Transverse colon (tissue), 4 donors: ENCODE data around the gene TNNT2. TPM values are rescaled to one million over a fixed set of nuclear protein-coding genes. Genes with fewer than 3 reads are reported as not detected.

Source experiments
- DNase-seq: peaks from one replicate; pipeline ENCODE4 v3.0.0-alpha.2; 2019
- H3K27ac ChIP-seq, 4 donors: fragments of 200-600 bp; sonication (generic); 2 replicates each; pipeline ENCODE4 v1.5.1; 2016 to 2018; ENCODE audit warnings: inconsistent platforms in 4 of 4
- H3K27me3 ChIP-seq: fragments of 200-600 bp; sonication (generic); 2 replicates; pipeline ENCODE4 v1.5.1; 2017; ENCODE audit warnings: inconsistent platforms
- H3K36me3 ChIP-seq, 4 donors: fragments of 200-600 bp; sonication (generic); 2 replicates each; pipeline ENCODE4 v1.5.1; 2017 to 2019; ENCODE audit warnings: inconsistent platforms in 4 of 4
- H3K4me1 ChIP-seq, 4 donors: fragments of 200-600 bp; sonication (generic); 2 replicates each; pipeline ENCODE4 v1.5.1; 2017 to 2020; ENCODE audit warnings: inconsistent platforms in 4 of 4
- H3K4me3 ChIP-seq, 4 donors: fragments of 200-600 bp; sonication (generic); 1 replicate in 1 of 4; 2 replicates in 3 of 4; pipeline versions ENCODE4 v1.5.1 to v1.6.1; 2017 to 2019; ENCODE audit warnings: inconsistent platforms in 4 of 4
- H3K9me3 ChIP-seq, 2 donors: fragments of 200-600 bp; sonication (generic); 2 replicates each; pipeline ENCODE4 v1.5.1; 2017 to 2019; ENCODE audit warnings: inconsistent platforms in 2 of 2
- CTCF ChIP-seq, 5 experiments: fragments of 200-600 bp in 3 of 5; fragments of 450-650 bp in 2 of 5; sonication (generic) in 3 of 5; IDR thresholded peaks; 1 replicate in 2 of 5; 2 replicates in 3 of 5; pipeline ENCODE4 v1.5.1; 2016 to 2017; ENCODE audit warnings: antibody characterized with exemption in 5 of 5, inconsistent platforms in 3 of 5, mild to moderate bottlenecking in 2 of 5, moderate library complexity in 1 of 5
- EP300 ChIP-seq: sonication (generic); formaldehyde crosslinking; IDR thresholded peaks from one replicate; pipeline ENCODE4 v1.6.1; 2017; ENCODE audit warnings: antibody characterized with exemption, low read depth
- POLR2A ChIP-seq: fragments of 450-650 bp; IDR thresholded peaks from one replicate; pipeline ENCODE4 v1.6.1; 2016; ENCODE audit warnings: antibody characterized with exemption, mild to moderate bottlenecking, moderate library complexity
- POLR2AphosphoS5 ChIP-seq, 3 donors: sonication (generic); formaldehyde crosslinking; IDR thresholded peaks; one replicate each; pipeline ENCODE4 v1.6.1; 2016; ENCODE audit warnings: antibody characterized with exemption in 3 of 3
- WGBS, 2 donors: methylation state at CpG; one replicate each; pipeline ENCODE4 v1.1.5; 2018; ENCODE audit warnings: low coverage in 1 of 2; 5-methylcytosine and 5-hydroxymethylcytosine counted together
- in situ Hi-C, 4 donors: fragments of 200-750 bp; cut with MboI; loops; one replicate each; pipeline versions ENCODE4 v1.15.0 to v1.15.1; 2017; ENCODE audit warnings: low sequenced_read_pairs in 3 of 4, low pct_ligation_motif_present in 1 of 4, low pct_unique_long_range_greater_than_20kb in 1 of 4
- intact Hi-C: fragments of 100-400 bp; cut with DNase I; formaldehyde crosslinking; loops from one replicate; pipeline ENCODE4 v1.15.1; 2023; ENCODE audit warnings: low total_unique reads
- total RNA-seq, 4 donors: library from RNA; depleted of rRNA; stranded (reverse); fragments of >200 nt; gene quantifications; one replicate each; pipeline ENCODE4 v1.1.0, GENCODE V29; 2016

TNNT2 gene
- under 1 TPM in 2 of 4 donors, not detected in 2; 0.14 to 0.95 TPM for total RNA-seq

GRCh38 chr1:201377611-201378092 lies at the start of gene TNNT2:
TNNT2 (minus strand) TSS chr1:201377680; CDS start chr1:201373254, 4,426 bp downstream.
- Histone ChIP-seq H3K4me1 (no peaks in the 10 kb centered on the region), H3K9me3 (no peaks in the 10 kb centered on the region), H3K4me3 (no peak within 1 kb of the TSS), H3K27ac (no peak within 1 kb of the TSS), H3K36me3 (no peaks in the 10 kb centered on the region), H3K27me3 (peaks cover 32% of the 10 kb centered on the region)
- in situ Hi-C loops (no loop called here), intact Hi-C loops (no loop called here)
- no peak for DNase-seq
- TF ChIP-seq POLR2A (no peak), POLR2AphosphoS5 (IDR thresholded peaks at IDR 0.05) (no peak), CTCF (IDR thresholded peaks at IDR 0.05) (no peak)
- 30% methylated on average over 5 of the region's 9 CpGs; no CpG with 5 or more reads in 1 of the 2 donors for WGBS, 2 donors

DNA sequence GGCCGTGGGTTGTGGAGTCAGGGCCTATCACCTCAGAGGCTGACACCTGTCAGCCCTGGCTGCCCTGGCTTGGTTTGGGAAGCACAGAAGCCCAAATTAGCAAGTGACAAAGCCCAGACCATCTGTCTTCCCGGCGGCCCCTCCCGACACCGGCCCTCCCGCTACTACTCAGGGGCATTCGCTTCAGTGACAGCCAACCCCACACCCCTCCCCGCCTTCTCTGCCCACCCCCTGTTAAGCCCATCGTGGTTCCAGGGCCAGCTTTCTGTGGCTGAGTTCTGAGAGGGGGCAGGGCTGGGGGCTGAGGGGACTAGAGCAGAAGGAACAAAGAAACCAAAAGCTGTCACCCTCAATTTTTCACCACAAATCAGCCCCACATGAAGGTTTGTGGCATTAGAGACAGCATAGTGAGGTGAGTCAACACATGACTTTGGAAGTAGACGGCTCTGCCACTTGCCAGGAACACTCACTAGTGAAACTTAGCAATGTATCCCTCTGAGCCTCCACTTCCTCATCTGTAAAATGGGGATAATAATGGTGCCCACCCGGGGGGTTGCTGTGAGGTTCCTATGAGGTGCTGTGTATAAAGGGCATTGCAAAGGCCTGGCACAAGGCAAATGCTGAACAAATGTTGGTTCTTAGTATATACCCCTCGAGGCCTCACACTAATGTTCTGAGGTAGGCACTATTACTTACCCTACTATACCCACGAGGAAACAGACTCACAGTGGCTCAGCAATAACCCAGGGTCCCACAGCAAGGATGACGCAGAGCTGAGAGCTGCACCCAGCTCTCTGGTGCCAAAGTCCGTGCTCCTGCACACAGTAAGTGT lies 49.2 kb upstream of the TNNT2 start:
- 40 to 76% methylated on average over 2 to 15 of the region's 15 CpGs for WGBS, 2 donors
- Histone ChIP-seq H3K4me1 (no peaks in the 10 kb centered on the region), H3K9me3 (no peaks in the 10 kb centered on the region), H3K4me3 (no peak overlapping the region), H3K27ac (no peak overlapping the region), H3K36me3 (no peaks in the 10 kb centered on the region), H3K27me3 (no peaks in the 10 kb centered on the region)
- TF ChIP-seq POLR2A (no peak), EP300 (no peak), CTCF (IDR thresholded peaks at IDR 0.05) (no peak), POLR2AphosphoS5 (IDR thresholded peaks at IDR 0.05) (no peak)
- in situ Hi-C loops (no loop called here), intact Hi-C loops (no loop called here)
- no peak for DNase-seq

DNA sequence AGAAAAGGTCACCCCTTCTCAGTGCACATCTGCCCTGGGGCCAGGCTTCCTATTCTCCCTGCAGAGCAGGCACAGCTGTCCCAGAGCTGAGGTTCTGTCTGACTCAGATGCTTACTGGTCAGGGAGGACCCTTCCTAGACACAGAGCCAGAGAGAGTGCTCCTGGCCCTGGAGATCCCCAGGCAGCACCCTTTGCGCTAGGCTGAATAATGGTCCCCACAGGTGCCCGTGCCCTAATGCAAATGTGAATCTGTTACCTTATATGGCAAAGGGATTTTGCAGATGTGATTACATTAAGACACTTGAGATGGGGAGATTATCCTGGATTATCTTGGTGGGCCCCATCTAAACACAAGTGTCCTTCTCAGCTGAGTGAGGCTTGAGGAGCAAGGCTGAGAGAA lies 46.7 kb upstream of the TNNT2 start:
- WGBS, 2 donors: 95% methylated on average over 2 of the region's 2 CpGs; no CpG with 5 or more reads in 1 of the 2 donors
- no peaks in the 10 kb centered on the region for H3K36me3 ChIP-seq

More for the DNA sequence above, 46.7 kb upstream of the TNNT2 start:
- Histone ChIP-seq H3K27ac (no peak overlapping the region), H3K9me3 (no peaks in the 10 kb centered on the region), H3K4me3 (no peak overlapping the region), H3K4me1 (no peaks in the 10 kb centered on the region), H3K27me3 (no peaks in the 10 kb centered on the region)
- intact Hi-C loops: no loop called here
- no peak for DNase-seq
- in situ Hi-C loops: no loop called here
- no peak for TF ChIP-seq CTCF (IDR thresholded peaks at IDR 0.05)
- no peak for TF ChIP-seq POLR2A
- no peak for TF ChIP-seq EP300
- no peak for TF ChIP-seq POLR2AphosphoS5 (IDR thresholded peaks at IDR 0.05)
